Activated T-helper 1 cell treated with anti-CD3 and anti-CD28 coated beads, Interleukin-2, amount 50 U/mL, for 16 hours (primary cell): ENCODE data around the gene FOXA2.

Experiments
- DNase-seq, 2 donors: peaks; one replicate each; pipeline ENCODE4 v3.0.0-alpha.2; 2020; ENCODE audit warnings: low read depth in 1 of 2, low spot score in 1 of 2

The FOXA2 gene

GRCh38 chr20:22584922-22585785 is 782 bp upstream of the FOXA2 start:
- no peak for DNase-seq

GRCh38 chr20:22583773-22584521 is 425 bp downstream of the FOXA2 start:
- no peak for DNase-seq

- DNase-seq, result no peak
Measured at GRCh38 chr20:22582964-22583772, 1.2 kb downstream of the FOXA2 start.

GRCh38 chr20:22582386-22582963 is 1.9 kb downstream of the FOXA2 start:
- no peak for DNase-seq

GRCh38 chr20:22581437-22582385 is 2.7 kb downstream of the FOXA2 start:
- no peak for DNase-seq

GRCh38 chr20:22579711-22580697 is 4.4 kb downstream of the FOXA2 start:
- no peak for DNase-seq

DNA sequence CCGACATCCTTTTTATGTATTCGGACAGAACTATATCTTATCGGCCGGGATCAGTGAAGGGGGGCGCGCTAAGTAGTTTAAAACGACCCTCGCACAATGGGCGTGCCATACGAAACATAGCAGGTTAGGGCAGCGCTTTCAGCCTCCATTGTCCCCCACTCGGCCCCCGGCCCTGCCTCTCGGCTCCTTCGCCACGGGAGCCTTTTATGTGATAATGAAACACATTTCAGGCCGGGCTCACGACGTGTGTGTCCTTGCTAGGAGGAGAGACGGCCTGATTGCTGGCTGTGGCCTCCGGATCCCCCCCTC is 5.3 kb downstream of the FOXA2 start:
- DNase-seq, result no peak

DNA sequence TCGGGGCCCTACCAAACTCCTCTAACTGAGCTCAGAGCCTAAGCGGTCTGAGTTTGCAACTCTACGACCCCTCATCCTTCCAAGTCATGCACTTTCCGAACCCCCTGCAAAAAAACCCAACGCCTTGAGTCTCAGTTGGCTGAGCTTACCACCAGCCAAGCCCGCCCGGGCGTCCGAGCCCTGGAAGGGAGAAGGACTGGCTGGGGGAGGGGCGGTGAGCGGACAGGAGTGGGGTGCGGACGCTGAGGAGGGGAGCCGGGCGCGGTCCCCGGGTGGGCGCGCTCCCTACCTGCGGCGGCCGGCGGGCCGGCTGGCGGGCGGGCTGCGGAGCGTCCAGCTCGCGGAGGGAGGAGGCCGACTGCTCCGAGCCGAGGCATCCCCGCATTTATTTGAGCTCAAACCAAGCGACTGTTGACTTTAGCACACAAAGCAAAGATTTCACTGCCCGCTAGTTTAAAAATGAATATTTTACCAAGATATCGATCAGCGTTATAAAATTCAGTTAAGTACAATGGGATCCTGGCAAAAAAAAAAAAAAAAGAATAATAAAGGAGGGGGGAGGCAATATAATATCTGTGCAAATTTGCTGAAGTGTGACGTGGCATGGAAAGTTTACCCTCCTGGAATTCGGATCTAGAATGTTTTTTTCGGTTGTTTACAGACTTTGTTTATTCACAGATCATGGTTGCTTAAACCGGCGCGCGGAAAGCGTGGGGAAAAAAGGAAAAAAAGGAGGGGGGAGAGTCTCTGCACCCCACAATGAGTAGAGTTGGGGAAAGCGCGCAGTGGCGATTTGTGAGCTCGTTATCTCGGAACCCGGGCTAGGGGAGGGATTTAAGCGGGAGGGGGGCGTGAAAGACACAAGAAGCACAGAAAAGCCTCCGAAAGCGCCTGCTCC is 5.9 kb downstream of the FOXA2 start:
- no peak for DNase-seq

- no peak for DNase-seq
Measured at GRCh38 chr20:22577515-22578220, 6.7 kb downstream of the FOXA2 start.

DNA sequence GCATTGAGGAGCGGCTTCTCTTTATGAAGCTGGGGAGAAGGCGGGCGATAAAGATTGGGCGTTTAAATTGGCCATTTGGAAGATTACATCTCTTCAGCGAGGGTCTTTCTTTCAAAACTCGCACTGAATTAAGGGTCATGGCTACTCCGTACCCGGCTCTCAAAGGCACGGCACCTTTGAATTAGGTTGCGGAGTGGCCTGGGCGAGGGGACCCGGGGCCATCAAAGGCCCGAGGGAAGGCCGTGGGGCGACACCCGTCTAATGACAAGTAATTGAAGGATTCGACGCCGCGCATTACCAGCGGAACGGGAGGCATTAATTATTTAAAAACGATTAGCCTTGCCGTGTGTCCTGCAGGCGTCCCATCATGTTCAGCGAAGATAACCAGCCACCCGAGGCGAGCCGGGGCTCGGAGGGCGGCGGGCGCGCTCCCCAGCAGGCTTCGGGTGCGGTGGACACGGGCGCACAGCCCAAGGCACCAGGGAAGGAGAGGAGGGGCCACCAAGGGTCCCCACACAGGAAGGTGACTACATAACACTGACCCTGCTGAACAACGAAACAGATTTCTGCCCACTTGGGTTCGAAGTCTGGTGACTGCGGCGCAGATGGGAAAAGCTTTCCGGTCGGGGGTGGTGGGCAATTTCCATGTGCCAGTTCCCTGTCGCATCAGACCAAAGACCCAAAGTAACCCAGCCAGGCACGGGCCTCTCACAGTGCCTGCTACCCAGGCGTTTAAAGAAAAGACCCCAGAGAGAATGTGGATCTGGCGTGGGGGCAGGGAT is 7.4 kb downstream of the FOXA2 start:
- DNase-seq, result no peak

- DNase-seq, result no peak
Measured at GRCh38 chr20:22576273-22576672, 8.1 kb downstream of the FOXA2 start.

DNA sequence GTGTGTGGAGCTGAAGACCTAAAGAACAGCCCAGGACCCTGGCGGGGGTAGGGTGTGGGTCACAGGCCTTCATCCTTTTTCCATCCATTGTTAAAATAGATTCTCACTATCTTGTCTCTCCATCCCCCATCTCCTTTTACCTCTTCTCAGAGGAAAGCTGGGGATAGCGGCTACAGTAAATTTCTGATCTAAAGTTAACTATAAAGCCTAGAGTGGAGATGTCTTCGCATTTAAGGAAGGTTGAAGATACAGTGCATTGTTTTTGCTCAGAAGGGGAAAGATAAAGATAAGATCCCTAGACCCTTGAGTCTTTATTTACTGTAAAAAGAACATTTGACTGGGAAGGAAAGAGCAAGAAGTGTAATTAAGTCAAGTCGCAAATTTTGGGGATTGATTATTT is 8.6 kb downstream of the FOXA2 start:
- DNase-seq, result no peak

- no peak for DNase-seq
Measured at GRCh38 chr20:22575087-22575721, 9.2 kb downstream of the FOXA2 start.

- DNase-seq, result no peak
Measured at GRCh38 chr20:22574545-22575086, 9.8 kb downstream of the FOXA2 start.

DNA sequence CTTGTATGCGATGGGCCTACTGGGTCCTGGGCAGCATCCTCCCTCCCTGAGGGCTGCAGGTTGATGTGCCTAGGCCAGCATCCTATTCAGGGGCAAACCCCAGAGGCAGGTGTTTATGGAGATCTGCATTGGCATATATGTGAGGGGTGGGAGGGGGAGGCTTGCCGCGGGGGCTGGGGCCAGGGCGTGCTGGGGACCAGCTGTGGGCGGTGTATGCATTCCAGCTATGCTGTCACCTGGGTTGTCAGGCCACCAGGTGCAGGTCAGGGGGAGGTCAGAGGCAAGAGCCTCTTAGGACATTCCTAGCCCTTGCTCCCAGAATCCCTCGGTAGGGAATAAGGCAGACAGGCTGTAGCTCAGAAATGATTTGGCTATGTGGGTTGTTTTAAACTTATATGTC is 11.9 kb downstream of the FOXA2 start:
- no peak for DNase-seq

DNA sequence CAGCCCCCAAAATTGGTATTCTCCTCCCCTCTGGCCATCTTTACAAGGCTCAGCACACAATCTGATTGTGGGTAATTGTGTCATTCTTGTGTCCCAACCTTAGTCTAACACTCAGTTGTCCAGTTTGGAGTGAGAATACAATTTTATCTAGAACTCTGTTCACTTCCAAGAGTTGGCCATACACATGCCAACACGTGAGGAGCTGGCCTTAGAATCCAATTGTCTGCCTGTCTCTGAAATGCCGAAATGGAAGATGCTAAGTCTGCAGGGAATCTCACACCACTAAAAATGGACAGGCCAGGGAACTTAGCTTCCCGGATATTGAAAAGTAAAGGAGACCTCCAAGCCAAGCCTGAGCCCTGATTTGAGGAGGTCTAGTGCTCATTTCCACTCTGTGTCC is 12.3 kb downstream of the FOXA2 start:
- DNase-seq, result no peak
